ENCODE measurements around the gene ZFX. TPM values are rescaled to one million over a fixed set of nuclear protein-coding genes. Genes with fewer than 3 reads are reported as not detected.
A peak's percentile ranks its signal among the peaks of the same experiment; 100 is the strongest.
"Not testable (repeated sequence)": the region's sequence is repeated elsewhere in the genome, so short reads cannot be mapped to it uniquely, and the experiment has no call there.

ZFX gene
- 35.3 TPM for total RNA-seq
- long read RNA-seq, partial matches to known transcripts = 7 of 19 reads
- long read RNA-seq, other reads (novel, unspliced or antisense) = 11 of 19 reads

- intact Hi-C loops (cut with micrococcal nuclease) = no loop called here
- peak; percentile 68 for ATAC-seq
- DNase-seq = peak; percentile 77
Measured at GRCh38 chrX:24149351-24150050, at the start of gene ZFX. ZFX (plus strand) TSS chrX:24149729; CDS start chrX:24172743, 23,014 bp downstream.

- intact Hi-C loops (cut with micrococcal nuclease) = no loop called here
- ATAC-seq (no peak), DNase-seq (no peak)
Measured at GRCh38 chrX:24100713-24101112, 48.8 kb upstream of the ZFX start.

- intact Hi-C loops (cut with micrococcal nuclease) = no loop called here
- ATAC-seq = no peak
- peak; percentile 30 for DNase-seq
Measured at GRCh38 chrX:24110069-24110468, 39.5 kb upstream of the ZFX start.

GRCh38 chrX:24113181-24113580 is 36.3 kb upstream of the ZFX start:
- no peak for DNase-seq
- intact Hi-C loops (cut with micrococcal nuclease) = no loop called here
- no peak for ATAC-seq

GRCh38 chrX:24117258-24117657 is 32.3 kb upstream of the ZFX start:
- DNase-seq = no peak
- intact Hi-C loops (cut with micrococcal nuclease) = no loop called here

GRCh38 chrX:24124244-24124799 is 25.2 kb upstream of the ZFX start:
- DNase-seq = no peak
- intact Hi-C loops (cut with micrococcal nuclease) = no loop called here
- ATAC-seq = no peak

More at GRCh38 chrX:24117258-24117657, 32.3 kb upstream of the ZFX start:
- peak; percentile 75 for ATAC-seq

GRCh38 chrX:24125028-24125612 is 24.4 kb upstream of the ZFX start:
- ATAC-seq (no peak), DNase-seq (no peak)
- intact Hi-C loops (cut with micrococcal nuclease) = no loop called here

GRCh38 chrX:24131476-24131875 is 18.1 kb upstream of the ZFX start:
- intact Hi-C loops (cut with micrococcal nuclease) = no loop called here
- no peak for DNase-seq
- ATAC-seq = no peak

- intact Hi-C loops (cut with micrococcal nuclease) = no loop called here
- ATAC-seq (no peak), DNase-seq (no peak)
Measured at GRCh38 chrX:24133312-24133711, 16.2 kb upstream of the ZFX start.

- DNase-seq; ATAC-seq; intact Hi-C loops (cut with micrococcal nuclease): not testable (repeated sequence)
Measured at GRCh38 chrX:24135768-24136167, 13.8 kb upstream of the ZFX start.

- ATAC-seq (no peak), DNase-seq (no peak)
- intact Hi-C loops (cut with micrococcal nuclease) = no loop called here
Measured at GRCh38 chrX:24137192-24137591, 12.3 kb upstream of the ZFX start.

GRCh38 chrX:24143982-24144381 is 5.5 kb upstream of the ZFX start:
- DNase-seq; ATAC-seq; intact Hi-C loops (cut with micrococcal nuclease): not testable (repeated sequence)

GRCh38 chrX:24144528-24144927 is 5.0 kb upstream of the ZFX start:
- intact Hi-C loops (cut with micrococcal nuclease) = no loop called here
- no peak for ATAC-seq
- no peak for DNase-seq

GRCh38 chrX:24145303-24146186 is 4.0 kb upstream of the ZFX start:
- no peak for DNase-seq
- no peak for ATAC-seq
- intact Hi-C loops (cut with micrococcal nuclease) = no loop called here

- intact Hi-C loops (cut with micrococcal nuclease) = no loop called here
- DNase-seq (no peak), ATAC-seq (no peak)
Measured at GRCh38 chrX:24146283-24146949, 3.1 kb upstream of the ZFX start.

- intact Hi-C loops (cut with micrococcal nuclease) = no loop called here
- ATAC-seq (no peak), DNase-seq (no peak)
Measured at GRCh38 chrX:24147165-24147564, 2.4 kb upstream of the ZFX start.

GRCh38 chrX:24148121-24148520 is 1.4 kb upstream of the ZFX start:
- ATAC-seq = no peak
- no peak for DNase-seq
- intact Hi-C loops (cut with micrococcal nuclease) = no loop called here

GRCh38 chrX:24148535-24149350 is 786 bp upstream of the ZFX start:
- ATAC-seq = no peak
- no peak for DNase-seq
- intact Hi-C loops (cut with micrococcal nuclease) = no loop called here
